ENCODE data around the gene DXO. TPM values are rescaled to one million over a fixed set of nuclear protein-coding genes. Genes with fewer than 3 reads are reported as not detected.

Gene DXO
- total and polyA plus RNA-seq, 2 donors (not counting 1 experiment from before 2014, with no cell fraction given), result 36.1 to 150 TPM

DNA sequence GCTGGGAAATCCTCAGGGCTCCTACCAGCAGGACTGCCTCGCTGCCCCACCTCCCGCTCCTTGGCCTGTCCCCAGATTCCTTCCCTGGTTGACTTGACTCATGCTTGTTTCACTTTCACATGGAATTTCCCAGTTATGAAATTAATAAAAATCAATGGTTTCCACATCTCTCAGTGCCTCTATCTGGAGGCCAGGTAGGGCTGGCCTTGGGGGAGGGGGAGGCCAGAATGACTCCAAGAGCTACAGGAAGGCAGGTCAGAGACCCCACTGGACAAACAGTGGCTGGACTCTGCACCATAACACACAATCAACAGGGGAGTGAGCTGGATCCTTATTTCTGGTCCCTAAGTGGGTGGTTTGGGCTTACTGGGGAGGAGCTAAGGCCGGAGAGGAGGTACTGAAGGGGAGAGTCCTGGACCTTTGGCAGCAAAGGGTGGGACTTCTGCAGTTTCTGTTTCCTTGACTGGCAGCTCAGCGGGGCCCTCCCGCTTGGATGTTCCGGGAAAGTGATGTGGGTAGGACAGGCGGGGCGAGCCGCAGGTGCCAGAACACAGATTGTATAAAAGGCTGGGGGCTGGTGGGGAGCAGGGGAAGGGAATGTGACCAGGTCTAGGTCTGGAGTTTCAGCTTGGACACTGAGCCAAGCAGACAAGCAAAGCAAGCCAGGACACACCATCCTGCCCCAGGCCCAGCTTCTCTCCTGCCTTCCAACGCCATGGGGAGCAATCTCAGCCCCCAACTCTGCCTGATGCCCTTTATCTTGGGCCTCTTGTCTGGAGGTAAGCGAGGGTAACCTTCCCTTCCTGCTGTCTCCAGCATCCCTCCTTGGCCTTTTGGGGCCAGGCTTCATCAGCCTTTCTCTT is 26.2 kb downstream of the DXO start, which contains the start of gene CFB:
TSS of gene CFB (plus strand) at position 589 of the 863 bp plus-strand sequence. CDS start at position 716, 127 bp downstream.
- no peaks in the 10 kb centered on the region for H3K79me2 ChIP-seq (ENCODE audit: control insufficient read depth, insufficient read depth, low read length)
- H3K4me3 ChIP-seq (ENCODE audit: control extremely low read depth in 1 of 5, extremely low read depth in 1 of 5, insufficient read depth in 1 of 5, low read depth in 2 of 5, low read length in 4 of 5), result no peak within 1 kb of the TSS
- POLR2A ChIA-PET, result no interaction called here
- no peaks in the 10 kb centered on the region for H4K20me1 ChIP-seq (ENCODE audit: control insufficient read depth, insufficient read depth, low read length, poor library complexity, severe bottlenecking)
- H3K4me1 Mint-ChIP-seq, result no peaks in the 10 kb centered on the region
- H3K4me3 Mint-ChIP-seq, result no peak within 1 kb of the TSS
- 60% methylated on average over 8 of the region's 11 CpGs for WGBS (ENCODE audit: insufficient coverage)
- no peaks in the 10 kb centered on the region for H3K9me3 ChIP-seq (ENCODE audit: control extremely low read depth in 1 of 3, control insufficient read depth in 2 of 3, insufficient read depth in 1 of 3, low read length in 2 of 3)
- no peak within 1 kb of the TSS for H3K9ac ChIP-seq (ENCODE audit: low read length)
- H3K27ac Mint-ChIP-seq, result no peak within 1 kb of the TSS
- DNase-seq, result no peak
- H3K9me3 Mint-ChIP-seq (ENCODE audit: insufficient read depth), result no peaks in the 10 kb centered on the region
- no peak for ATAC-seq (ENCODE audit: low read depth)
- intact Hi-C loops (cut with micrococcal nuclease), result no loop called here
- H2AFZ ChIP-seq (ENCODE audit: insufficient read depth, low read depth, low read length, poor library complexity, severe bottlenecking), result no peak within 1 kb of the TSS
- peaks cover 0 to 26% (median 5%) of the 10 kb centered on the region in 4 experiments for H3K27me3 ChIP-seq (replicated peaks in 1 of 4; ENCODE audit: control extremely low read depth in 1 of 4, control insufficient read depth in 3 of 4, insufficient read depth in 4 of 4, low read length in 3 of 4)
- H3K27ac ChIP-seq (ENCODE audit: low read length in 2 of 2), result no peak within 1 kb of the TSS
- H3K4me2 ChIP-seq (replicated peaks; ENCODE audit: low read depth, low read length, poor library complexity, severe bottlenecking), result no peak within 1 kb of the TSS
- H3K4me1 ChIP-seq (ENCODE audit: control insufficient read depth in 2 of 2, insufficient read depth in 2 of 2, low read length in 2 of 2), result no peaks in the 10 kb centered on the region
- CTCF ChIA-PET, result no interaction called here
- peaks cover 18% of the 10 kb centered on the region for H3K27me3 Mint-ChIP-seq
- TF ChIP-seq EZH2 (IDR thresholded peaks at IDR 0.05; ENCODE audit: borderline replicate concordance, insufficient read depth, low read depth, low read length, poor library complexity, severe bottlenecking), result no peak
- TF ChIP-seq, protein P1, sequence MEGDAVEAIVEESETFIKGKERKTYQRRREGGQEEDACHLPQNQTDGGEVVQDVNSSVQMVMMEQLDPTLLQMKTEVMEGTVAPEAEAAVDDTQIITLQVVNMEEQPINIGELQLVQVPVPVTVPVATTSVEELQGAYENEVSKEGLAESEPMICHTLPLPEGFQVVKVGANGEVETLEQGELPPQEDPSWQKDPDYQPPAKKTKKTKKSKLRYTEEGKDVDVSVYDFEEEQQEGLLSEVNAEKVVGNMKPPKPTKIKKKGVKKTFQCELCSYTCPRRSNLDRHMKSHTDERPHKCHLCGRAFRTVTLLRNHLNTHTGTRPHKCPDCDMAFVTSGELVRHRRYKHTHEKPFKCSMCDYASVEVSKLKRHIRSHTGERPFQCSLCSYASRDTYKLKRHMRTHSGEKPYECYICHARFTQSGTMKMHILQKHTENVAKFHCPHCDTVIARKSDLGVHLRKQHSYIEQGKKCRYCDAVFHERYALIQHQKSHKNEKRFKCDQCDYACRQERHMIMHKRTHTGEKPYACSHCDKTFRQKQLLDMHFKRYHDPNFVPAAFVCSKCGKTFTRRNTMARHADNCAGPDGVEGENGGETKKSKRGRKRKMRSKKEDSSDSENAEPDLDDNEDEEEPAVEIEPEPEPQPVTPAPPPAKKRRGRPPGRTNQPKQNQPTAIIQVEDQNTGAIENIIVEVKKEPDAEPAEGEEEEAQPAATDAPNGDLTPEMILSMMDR (IDR thresholded peaks at IDR 0.05), result no peak
- no peaks in the 10 kb centered on the region for H3K36me3 ChIP-seq (replicated peaks in 1 of 2; ENCODE audit: control extremely low read depth in 1 of 2, control insufficient read depth in 1 of 2, extremely low read depth in 1 of 2, insufficient read depth in 2 of 2, low read length in 1 of 2)

DNA sequence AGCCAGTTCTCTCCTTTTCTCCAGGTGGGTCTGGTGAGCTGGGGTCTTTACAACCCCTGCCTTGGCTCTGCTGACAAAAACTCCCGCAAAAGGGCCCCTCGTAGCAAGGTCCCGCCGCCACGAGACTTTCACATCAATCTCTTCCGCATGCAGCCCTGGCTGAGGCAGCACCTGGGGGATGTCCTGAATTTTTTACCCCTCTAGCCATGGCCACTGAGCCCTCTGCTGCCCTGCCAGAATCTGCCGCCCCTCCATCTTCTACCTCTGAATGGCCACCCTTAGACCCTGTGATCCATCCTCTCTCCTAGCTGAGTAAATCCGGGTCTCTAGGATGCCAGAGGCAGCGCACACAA is 26.8 kb downstream of the DXO start:
- TF ChIP-seq, protein P1 (IDR thresholded peaks at IDR 0.05), result no peak
- Histone ChIP-seq H3K4me1 (ENCODE audit: control insufficient read depth in 2 of 2, insufficient read depth in 2 of 2, low read length in 2 of 2) (no peaks in the 10 kb centered on the region), H3K9me3 (ENCODE audit: control extremely low read depth in 1 of 3, control insufficient read depth in 2 of 3, insufficient read depth in 1 of 3, low read length in 2 of 3) (no peaks in the 10 kb centered on the region), H3K27ac (ENCODE audit: low read length in 2 of 2) (no peak overlapping the region), H3K4me2 (replicated peaks; ENCODE audit: low read depth, low read length, poor library complexity, severe bottlenecking) (no peak overlapping the region), H3K79me2 (ENCODE audit: control insufficient read depth, insufficient read depth, low read length) (no peaks in the 10 kb centered on the region), H3K9ac (ENCODE audit: low read length) (no peak overlapping the region), H2AFZ (ENCODE audit: insufficient read depth, low read depth, low read length, poor library complexity, severe bottlenecking) (no peak overlapping the region), H4K20me1 (ENCODE audit: control insufficient read depth, insufficient read depth, low read length, poor library complexity, severe bottlenecking) (no peaks in the 10 kb centered on the region), H3K4me3 (ENCODE audit: control extremely low read depth in 1 of 5, extremely low read depth in 1 of 5, insufficient read depth in 1 of 5, low read depth in 2 of 5, low read length in 4 of 5) (no peak overlapping the region), H3K36me3 (replicated peaks in 1 of 2; ENCODE audit: control extremely low read depth in 1 of 2, control insufficient read depth in 1 of 2, extremely low read depth in 1 of 2, insufficient read depth in 2 of 2, low read length in 1 of 2) (no peaks in the 10 kb centered on the region), H3K27me3 (replicated peaks in 1 of 4; ENCODE audit: control extremely low read depth in 1 of 4, control insufficient read depth in 3 of 4, insufficient read depth in 4 of 4, low read length in 3 of 4) (peaks cover 0 to 26% (median 5%) of the 10 kb centered on the region in 4 experiments)
- H3K9me3 Mint-ChIP-seq (ENCODE audit: insufficient read depth), result no peaks in the 10 kb centered on the region
- peaks cover 18% of the 10 kb centered on the region for H3K27me3 Mint-ChIP-seq
- H3K27ac Mint-ChIP-seq, result no peak overlapping the region
- H3K4me3 Mint-ChIP-seq, result no peak overlapping the region
- ChIA-PET POLR2A (no interaction called here), CTCF (no interaction called here)
- no peaks in the 10 kb centered on the region for H3K4me1 Mint-ChIP-seq
- intact Hi-C loops (cut with micrococcal nuclease), result no loop called here
- ATAC-seq (ENCODE audit: low read depth) (no peak), DNase-seq (no peak)
- WGBS (ENCODE audit: insufficient coverage), result 91% methylated on average over 9 of the region's 9 CpGs

Data from B cell (primary cell).